Loucy (cell line): ENCODE data around the gene CELSR1.

ENCODE experiments used
- CTCF ChIP-seq: fragments of 200-600 bp; sonication (generic); conservative IDR thresholded peaks from 2 replicates; pipeline ENCODE4 v1.5.1; 2014; ENCODE audit warnings: mild to moderate bottlenecking, antibody characterized with exemption, low read length
- EZH2phosphoT487 ChIP-seq: fragments of 200-600 bp; IDR thresholded peaks from 2 replicates; pipeline ENCODE4 v1.6.1; 2018; ENCODE audit warnings: antibody characterized with exemption, mild to moderate bottlenecking, moderate library complexity, borderline replicate concordance

GRCh38 chr22:46542011-46542985 lies 4.9 kb upstream of the CELSR1 start:
- TF ChIP-seq CTCF, result peak; percentile 93
- TF ChIP-seq EZH2phosphoT487, result no peak
